K562 (cell line): ENCODE data around the gene CAPZA1. TPM values are rescaled to one million over a fixed set of nuclear protein-coding genes. Genes with fewer than 3 reads are reported as not detected.

Experiments
- PCBP1 ChIP-seq: fragments of 200-400 bp; formaldehyde crosslinking; IDR thresholded peaks from 2 replicates; pipeline ENCODE4 v1.6.1; 2018; ENCODE audit warnings: mild to moderate bottlenecking, low read depth, low read length; ENCODE audit not compliant: poor library complexity, severe bottlenecking
- PHB ChIP-seq: fragments of 250-450 bp; sonication (Bioruptor Pico); IDR thresholded peaks from 2 replicates; pipeline ENCODE4 v1.5.0; 2021
- SIRT6 ChIP-seq: IDR thresholded peaks from one replicate; pipeline ENCODE4 v1.6.1; 2012; ENCODE audit warnings: low read depth, mild to moderate bottlenecking, control low read depth, inconsistent platforms, low read length, moderate library complexity
- TBL1XR1 ChIP-seq, 2 experiments: IDR thresholded peaks; 2 replicates each; pipeline ENCODE4 v1.6.1; 2012; ENCODE audit warnings: improper control_type of control experiment in 2 of 2, low read length in 2 of 2, mild to moderate bottlenecking in 1 of 2
- polyA plus RNA-seq, 8 experiments: library from polyadenylated mRNA; depleted of rRNA in 4 of 8; stranded (reverse) in 5 of 8; unstranded in 3 of 8; fragments of >200 nt; fragmentation: Nextera tagmentation in 2 of 8; fragmentation: Illumina TruSeq in 1 of 8; extraction: Ambion mirVana in 2 of 8; extraction: Trizol in 1 of 8; gene quantifications; 2 replicates each; pipeline versions ENCODE4 v1.2.1 to v1.2.3, GENCODE V29; 2011 to 2014; ENCODE audit warnings: inconsistent platforms in 1 of 8, missing spikeins in 1 of 8
- total RNA-seq, 7 experiments: library from RNA; depleted of rRNA in 6 of 7; stranded (reverse); fragments of >200 nt in 6 of 7; fragmentation: Illumina TruSeq in 2 of 7; extraction: Trizol in 2 of 7; gene quantifications; 2 replicates each; pipeline versions ENCODE4 v1.2.1 to v1.2.3, GENCODE V29; 2011 to 2021; ENCODE audit warnings: low replicate concordance in 1 of 7
- TF ChIP-seq, protein P1 (sequence below), 2 experiments: fragments of 450-650 bp in 1 of 2; sonication (generic) in 1 of 2; formaldehyde crosslinking in 1 of 2; IDR thresholded peaks; 2 replicates each; pipeline versions ENCODE4 v1.7.1 to v1.9.0; 2016 to 2022; ENCODE audit warnings: inconsistent platforms in 1 of 2, mild to moderate bottlenecking in 1 of 2, missing genetic modification reagents in 1 of 2

Gene CAPZA1
- total and polyA plus RNA-seq, 9 of the 15 experiments (the other 6 are each of a cell fraction or from before 2014, with no cell fraction given), result 237 to 1,020 (median 306) TPM

DNA sequence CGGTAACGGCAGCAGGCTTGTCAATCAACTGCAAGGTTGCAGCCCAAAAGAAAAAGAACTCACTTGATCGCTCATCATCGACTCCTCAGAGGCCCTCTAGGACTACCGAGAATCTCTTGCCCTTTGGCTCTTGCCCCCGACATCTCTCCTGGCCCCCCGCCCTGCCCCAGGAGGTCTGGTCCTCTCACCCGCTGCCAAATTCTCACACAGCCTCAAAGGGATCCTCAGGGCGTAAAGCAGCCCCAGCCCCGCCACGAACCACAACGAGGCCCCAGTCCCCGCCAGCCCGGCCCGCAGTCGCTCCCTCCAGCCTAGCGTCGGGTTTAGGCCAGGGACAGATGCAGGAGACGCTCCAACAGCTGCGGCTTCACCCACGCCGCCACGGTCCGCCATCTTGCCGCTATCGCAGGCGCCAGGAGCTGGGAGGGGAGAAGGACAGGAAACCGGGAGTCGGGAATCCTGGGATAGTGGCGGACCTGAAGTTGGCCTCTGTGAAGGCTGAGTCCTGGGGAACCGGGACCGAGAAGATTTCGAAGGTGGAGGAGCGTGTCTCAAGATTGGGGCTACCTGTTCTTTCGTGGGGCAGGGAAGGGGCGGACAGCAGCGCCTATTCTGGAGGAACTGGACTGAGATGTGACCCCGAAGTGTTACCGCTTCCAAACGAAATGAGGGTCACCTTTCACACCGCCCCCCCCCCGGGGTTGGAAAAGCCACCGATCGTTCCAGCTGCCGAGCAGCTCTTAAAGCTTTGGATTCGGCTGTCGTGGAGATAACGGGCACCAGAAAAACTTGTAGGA lies 713 bp upstream of the CAPZA1 start, which contains the start of gene ST7L (continued):
- TF ChIP-seq, protein P1, sequence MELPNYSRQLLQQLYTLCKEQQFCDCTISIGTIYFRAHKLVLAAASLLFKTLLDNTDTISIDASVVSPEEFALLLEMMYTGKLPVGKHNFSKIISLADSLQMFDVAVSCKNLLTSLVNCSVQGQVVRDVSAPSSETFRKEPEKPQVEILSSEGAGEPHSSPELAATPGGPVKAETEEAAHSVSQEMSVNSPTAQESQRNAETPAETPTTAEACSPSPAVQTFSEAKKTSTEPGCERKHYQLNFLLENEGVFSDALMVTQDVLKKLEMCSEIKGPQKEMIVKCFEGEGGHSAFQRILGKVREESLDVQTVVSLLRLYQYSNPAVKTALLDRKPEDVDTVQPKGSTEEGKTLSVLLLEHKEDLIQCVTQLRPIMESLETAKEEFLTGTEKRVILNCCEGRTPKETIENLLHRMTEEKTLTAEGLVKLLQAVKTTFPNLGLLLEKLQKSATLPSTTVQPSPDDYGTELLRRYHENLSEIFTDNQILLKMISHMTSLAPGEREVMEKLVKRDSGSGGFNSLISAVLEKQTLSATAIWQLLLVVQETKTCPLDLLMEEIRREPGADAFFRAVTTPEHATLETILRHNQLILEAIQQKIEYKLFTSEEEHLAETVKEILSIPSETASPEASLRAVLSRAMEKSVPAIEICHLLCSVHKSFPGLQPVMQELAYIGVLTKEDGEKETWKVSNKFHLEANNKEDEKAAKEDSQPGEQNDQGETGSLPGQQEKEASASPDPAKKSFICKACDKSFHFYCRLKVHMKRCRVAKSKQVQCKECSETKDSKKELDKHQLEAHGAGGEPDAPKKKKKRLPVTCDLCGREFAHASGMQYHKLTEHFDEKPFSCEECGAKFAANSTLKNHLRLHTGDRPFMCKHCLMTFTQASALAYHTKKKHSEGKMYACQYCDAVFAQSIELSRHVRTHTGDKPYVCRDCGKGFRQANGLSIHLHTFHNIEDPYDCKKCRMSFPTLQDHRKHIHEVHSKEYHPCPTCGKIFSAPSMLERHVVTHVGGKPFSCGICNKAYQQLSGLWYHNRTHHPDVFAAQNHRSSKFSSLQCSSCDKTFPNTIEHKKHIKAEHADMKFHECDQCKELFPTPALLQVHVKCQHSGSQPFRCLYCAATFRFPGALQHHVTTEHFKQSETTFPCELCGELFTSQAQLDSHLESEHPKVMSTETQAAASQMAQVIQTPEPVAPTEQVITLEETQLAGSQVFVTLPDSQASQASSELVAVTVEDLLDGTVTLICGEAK (IDR thresholded peaks at IDR 0.05), result no peak
- TF ChIP-seq, protein P1 (CRISPR knock-in tag; IDR thresholded peaks at IDR 0.05), result no peak
- peak; percentile 83 for TF ChIP-seq PCBP1
- 0 out of 2 replicates have a peak, but pooled peaks have one; percentile 83 for TF ChIP-seq PHB
- TF ChIP-seq SIRT6, result no peak
- TF ChIP-seq TBL1XR1 (IDR thresholded peaks at IDR 0.05; ENCODE audit: low read length in 2 of 2), result no peak
